Measurements from ENCODE around the gene DPP8.
A peak's percentile ranks its signal among the peaks of the same experiment; 100 is the strongest.
"Not testable (repeated sequence)": the region's sequence is repeated elsewhere in the genome, so short reads cannot be mapped to it uniquely, and the experiment has no call there.

Gene DPP8

DNA sequence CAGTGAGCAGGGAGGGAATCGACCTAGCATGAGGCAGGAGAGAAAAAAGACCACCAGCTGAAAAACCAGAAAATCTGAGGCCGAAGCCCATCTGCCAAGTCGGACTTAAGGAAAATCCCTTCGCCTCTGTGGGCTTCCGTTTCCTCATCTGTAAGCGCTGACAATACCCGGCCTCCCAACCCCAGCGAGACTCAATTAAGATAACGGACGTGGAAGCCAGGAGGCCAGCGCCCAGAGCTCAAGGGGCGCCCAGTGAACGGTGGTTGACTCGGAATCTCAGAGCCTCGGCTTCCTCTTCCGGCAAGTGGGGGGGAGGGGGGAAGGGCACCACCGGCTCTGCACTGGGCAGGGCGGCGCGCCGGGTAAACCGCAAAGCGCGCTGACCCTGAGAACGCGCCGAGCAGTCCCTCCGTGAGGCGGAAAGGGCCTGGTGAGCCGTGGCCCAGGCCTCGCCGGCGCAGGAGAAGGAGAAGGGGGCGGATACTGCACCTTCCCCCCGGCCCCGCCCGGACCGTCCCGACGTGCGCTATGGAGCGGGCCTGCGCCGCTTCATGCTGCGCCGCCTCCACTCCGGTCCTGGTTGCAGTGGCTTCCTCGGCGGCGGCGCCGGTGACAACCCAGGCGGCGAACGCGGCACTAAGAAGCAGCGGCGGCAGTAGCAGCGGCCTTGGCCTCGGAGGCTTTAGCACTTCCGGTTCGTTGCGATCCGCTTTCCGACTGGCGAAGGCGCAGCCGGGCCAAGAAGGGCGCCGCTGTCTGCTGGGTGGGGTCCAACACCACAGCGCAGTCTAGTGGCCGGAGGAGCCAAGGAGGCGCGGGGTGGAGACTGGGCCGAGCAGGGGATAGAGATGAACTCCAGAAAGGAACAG lies at the start of gene DPP8:
Gene DPP8 (minus strand): TSS at position 693 of the 869 bp plus-strand sequence. CDS start 5,136 bp downstream, outside the sequence.
- H3K36me3 Mint-ChIP-seq: peaks cover 2 to 14% of the 10 kb centered on the region in 2 donors
- peak within 1 kb of the TSS; percentile 97 for H3K27ac Mint-ChIP-seq
- H3K4me1 Mint-ChIP-seq: peaks cover 15 to 31% of the 10 kb centered on the region in 2 donors
- H3K27me3 Mint-ChIP-seq: no peaks in the 10 kb centered on the region
- no peaks in the 10 kb centered on the region for H3K9me3 Mint-ChIP-seq
- DNase-seq: peak; percentile 94
- H3K4me3 Mint-ChIP-seq: peak within 1 kb of the TSS; percentile 91 to 99
- peak; percentile 95 to 96 for ATAC-seq (replicated peaks)

DNA sequence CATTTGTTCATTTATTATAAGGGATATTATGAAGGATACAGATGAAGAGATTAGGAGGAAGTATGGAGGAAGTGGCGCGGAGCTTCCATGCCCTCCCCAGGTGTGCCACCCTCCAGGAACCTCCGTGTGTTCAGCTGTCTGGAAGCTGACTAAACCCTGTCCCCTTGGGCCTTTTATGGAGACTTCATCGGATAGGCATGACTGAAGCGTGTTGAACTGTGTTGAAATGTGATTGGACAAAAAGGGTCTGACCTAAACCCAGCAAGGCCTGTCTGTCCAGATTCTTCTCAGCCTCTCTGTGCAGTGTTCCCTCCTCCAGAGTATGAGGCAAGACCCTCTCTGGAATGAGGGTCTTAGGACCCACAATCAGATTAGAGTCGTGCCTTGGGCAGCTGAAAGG lies 44.4 kb upstream of the DPP8 start:
- Mint-ChIP-seq H3K36me3 (peaks cover 58 to 79% of the 10 kb centered on the region in 2 donors), H3K4me3 (no peak overlapping the region), H3K4me1 (no peaks in the 10 kb centered on the region), H3K9me3 (peaks cover 0 to 5% of the 10 kb centered on the region in 2 donors), H3K27me3 (no peaks in the 10 kb centered on the region), H3K27ac (no peak overlapping the region)
- no peak for ATAC-seq (replicated peaks)
- DNase-seq: no peak

DNA sequence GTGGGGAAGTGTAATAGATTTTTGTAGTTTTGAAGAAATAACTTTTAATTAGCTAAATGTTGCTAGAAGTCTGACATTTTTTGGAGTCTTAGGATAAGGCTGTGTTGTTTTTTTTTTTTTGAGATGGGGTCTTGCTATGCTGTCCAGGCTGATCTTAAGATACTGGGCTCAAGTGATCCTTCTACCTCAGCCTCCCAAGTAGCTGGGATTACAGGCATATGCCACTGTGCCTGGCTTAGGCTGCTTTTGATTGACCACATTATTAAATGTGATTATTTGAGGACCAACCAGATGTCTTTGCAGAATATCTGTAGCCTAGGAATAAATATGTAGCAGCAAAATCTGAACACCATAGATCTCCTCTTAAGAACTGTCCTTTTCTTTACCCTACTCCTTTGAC lies 42.5 kb upstream of the DPP8 start:
- Mint-ChIP-seq H3K27ac (no peak overlapping the region), H3K36me3 (peaks cover 54 to 75% of the 10 kb centered on the region in 2 donors), H3K27me3 (no peaks in the 10 kb centered on the region), H3K4me1 (peaks cover under 1 to 2% of the 10 kb centered on the region in 2 donors), H3K9me3 (no peaks in the 10 kb centered on the region), H3K4me3 (no peak overlapping the region)
- DNase-seq (no peak), ATAC-seq (replicated peaks) (no peak)

DNA sequence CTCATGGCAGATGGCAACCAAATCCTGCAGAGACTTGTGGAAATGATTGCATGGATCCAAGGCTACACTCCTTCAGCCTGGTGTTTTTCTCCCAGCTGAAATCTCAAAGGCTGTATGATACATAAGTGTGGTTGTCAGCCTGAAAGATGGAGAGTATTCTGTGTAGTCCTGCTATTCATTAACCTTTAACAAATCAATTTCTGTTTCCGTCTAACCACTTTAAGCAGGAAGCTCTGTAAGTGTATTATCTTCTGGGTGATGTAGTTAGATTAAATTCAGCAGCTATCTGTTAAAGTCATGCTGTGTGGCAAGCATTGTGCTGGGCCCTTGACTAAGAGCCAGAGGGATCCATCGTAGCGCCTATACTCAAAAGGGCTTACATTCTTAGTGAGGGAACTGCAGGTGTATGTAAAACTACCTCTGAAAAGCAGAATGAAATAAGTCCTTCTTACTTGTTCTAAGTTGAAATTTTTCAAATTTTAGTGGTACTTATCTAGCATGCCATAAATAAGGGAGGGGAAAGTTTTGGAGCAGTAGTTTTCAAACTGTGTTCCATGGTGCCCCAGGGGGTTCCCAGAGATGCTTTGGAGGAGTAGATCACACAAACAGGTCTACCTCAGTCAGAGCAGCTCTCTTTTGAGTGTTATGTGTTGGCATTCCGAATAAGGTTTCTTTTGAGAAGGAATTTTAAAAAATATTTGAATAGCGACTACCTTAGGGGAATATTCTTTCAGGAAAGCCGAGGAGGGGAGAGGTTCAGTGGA lies 41.7 kb upstream of the DPP8 start:
- Mint-ChIP-seq H3K4me3 (no peak overlapping the region), H3K27ac (no peak overlapping the region), H3K9me3 (no peaks in the 10 kb centered on the region), H3K4me1 (peaks cover 2 to 9% of the 10 kb centered on the region in 2 donors), H3K36me3 (peaks cover 50 to 74% of the 10 kb centered on the region in 2 donors), H3K27me3 (no peaks in the 10 kb centered on the region)
- DNase-seq: no peak
- no peak for ATAC-seq (replicated peaks)

DNA sequence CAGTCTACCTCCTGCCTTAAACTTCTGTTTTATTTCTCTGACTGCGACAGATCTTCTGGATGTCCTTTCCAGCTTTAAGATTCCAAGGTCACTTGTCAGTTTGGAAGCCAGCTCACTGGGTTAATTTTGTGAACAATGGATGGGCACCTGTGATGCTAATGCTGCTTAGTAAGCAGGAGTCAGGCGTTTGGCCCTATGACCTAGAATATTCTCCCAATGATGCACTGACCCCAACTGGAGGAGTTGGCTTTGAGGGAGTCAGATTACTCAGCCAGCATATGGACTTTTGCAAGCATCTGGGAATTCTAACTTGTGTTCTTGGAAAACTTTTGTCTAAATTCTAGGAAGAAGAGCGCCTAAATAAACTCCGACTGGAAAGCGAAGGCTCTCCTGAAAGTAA lies 40.8 kb upstream of the DPP8 start:
- Mint-ChIP-seq H3K27me3 (no peaks in the 10 kb centered on the region), H3K27ac (no peak overlapping the region), H3K4me3 (no peak overlapping the region), H3K4me1 (peaks cover 2 to 10% of the 10 kb centered on the region in 2 donors), H3K36me3 (peaks cover 49 to 74% of the 10 kb centered on the region in 2 donors), H3K9me3 (no peaks in the 10 kb centered on the region)
- DNase-seq: no peak
- no peak for ATAC-seq (replicated peaks)

DNA sequence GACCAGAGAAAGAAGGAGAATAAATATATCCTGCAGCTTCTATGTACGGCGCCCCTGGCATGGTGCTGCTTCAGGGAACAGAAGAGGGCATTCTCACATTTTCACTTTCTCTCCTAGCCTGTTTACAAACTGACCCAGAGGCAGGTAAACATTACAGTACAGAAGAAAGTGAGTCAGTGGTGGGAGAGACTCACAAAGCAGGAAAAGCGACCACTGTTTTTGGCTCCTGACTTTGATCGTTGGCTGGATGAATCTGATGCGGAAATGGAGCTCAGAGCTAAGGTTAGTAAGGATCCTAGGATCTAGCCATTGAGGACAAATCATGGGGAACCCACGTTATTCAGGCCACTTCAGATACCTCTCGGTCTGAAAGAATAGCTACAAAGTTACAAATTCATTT lies 39.1 kb upstream of the DPP8 start:
- Mint-ChIP-seq H3K27me3 (no peaks in the 10 kb centered on the region), H3K27ac (no peak overlapping the region), H3K36me3 (peaks cover 43 to 64% of the 10 kb centered on the region in 2 donors), H3K4me1 (peaks cover 2 to 10% of the 10 kb centered on the region in 2 donors), H3K9me3 (no peaks in the 10 kb centered on the region), H3K4me3 (no peak overlapping the region)
- DNase-seq: no peak
- ATAC-seq (replicated peaks): no peak

DNA sequence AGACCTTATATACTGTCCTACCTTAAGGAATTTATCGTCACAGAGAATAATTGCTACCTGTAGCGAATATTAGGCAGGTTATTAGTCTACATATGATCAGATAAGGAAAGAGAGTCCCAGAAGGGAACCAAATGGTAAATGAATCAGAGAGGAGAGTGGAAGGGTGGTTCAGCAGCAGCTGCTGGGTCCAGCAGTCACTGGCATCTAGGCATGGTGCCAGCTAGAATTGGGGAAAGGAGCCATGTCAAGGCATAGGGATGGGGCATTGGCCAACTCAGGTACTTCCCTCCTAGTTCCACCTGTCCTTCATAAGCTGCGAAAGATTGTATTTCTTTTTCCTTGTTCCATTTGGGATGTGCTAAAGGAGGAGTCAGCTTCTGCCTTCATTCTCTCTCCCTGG lies 36.2 kb upstream of the DPP8 start:
- H3K4me1 Mint-ChIP-seq: peaks cover 6 to 17% of the 10 kb centered on the region in 2 donors
- peaks cover 32 to 45% of the 10 kb centered on the region in 2 donors for H3K36me3 Mint-ChIP-seq

DNA sequence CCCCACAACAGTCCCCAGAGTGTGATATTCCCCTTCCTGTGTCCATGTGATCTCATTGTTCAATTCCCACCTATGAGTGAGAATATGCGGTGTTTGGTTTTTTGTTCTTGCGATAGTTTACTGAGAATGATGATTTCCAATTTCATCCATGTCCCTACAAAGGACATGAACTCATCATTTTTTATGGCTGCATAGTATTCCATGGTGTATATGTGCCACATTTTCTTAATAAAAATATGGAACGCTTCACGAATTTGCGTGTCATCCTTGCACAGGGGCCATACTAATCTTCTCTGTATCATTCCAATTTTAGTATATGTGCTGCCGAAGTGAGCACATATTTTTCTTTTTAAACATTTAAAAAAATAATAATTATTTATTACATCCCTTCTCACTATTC lies 35.4 kb upstream of the DPP8 start:
- not testable (repeated sequence) for H3K4me3 Mint-ChIP-seq; H3K27me3 Mint-ChIP-seq; ATAC-seq (replicated peaks); H3K9me3 Mint-ChIP-seq; DNase-seq; H3K27ac Mint-ChIP-seq
- Mint-ChIP-seq H3K36me3 (peaks cover 26 to 37% of the 10 kb centered on the region in 2 donors), H3K4me1 (peaks cover 7 to 17% of the 10 kb centered on the region in 2 donors)

More for the DNA sequence above, 36.2 kb upstream of the DPP8 start:
- DNase-seq (no peak), ATAC-seq (replicated peaks) (no peak)
- no peak overlapping the region for H3K4me3 Mint-ChIP-seq
- H3K27me3 Mint-ChIP-seq: no peaks in the 10 kb centered on the region
- no peaks in the 10 kb centered on the region for H3K9me3 Mint-ChIP-seq
- H3K27ac Mint-ChIP-seq: no peak overlapping the region

DNA sequence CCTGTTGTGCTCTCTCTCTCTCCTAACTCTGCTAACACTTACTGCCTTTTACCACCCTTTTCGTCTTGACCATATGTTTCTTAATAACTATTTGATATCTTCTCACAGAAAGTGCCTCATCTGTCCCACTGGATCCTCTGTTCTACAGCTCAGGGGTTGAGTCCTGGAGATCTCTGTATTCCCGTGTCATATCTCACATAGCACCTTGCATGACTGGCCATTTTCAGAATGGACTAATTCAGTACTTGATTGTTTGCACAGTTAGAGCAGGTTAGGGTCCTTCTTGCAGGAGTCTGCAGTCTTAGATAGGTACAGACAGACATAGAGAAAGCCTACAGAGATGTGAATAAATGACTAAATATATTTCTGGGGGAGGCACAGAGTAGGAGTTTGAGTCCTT lies 33.7 kb upstream of the DPP8 start:
- H3K27ac Mint-ChIP-seq: no peak overlapping the region

DNA sequence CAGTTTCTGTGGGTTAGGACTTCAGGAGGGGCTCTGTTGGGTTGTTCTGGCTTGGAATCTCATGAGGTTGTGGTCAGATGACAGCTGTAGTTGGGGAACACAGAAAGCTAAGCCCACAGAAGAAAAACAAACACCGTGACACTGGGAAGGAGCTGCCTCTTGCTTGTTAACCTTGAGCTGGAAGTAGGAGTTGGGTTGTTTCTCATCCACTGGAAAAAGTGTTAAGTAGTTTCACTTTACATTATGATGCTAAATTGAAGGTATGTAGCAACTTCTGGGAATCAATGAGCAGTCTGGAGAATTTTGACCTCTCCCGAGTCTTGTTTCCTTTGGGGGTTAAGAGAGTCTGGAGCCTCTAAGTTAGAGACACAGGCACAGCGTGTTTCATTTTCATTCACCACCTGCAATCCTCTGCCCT lies 33.2 kb upstream of the DPP8 start:
- DNase-seq: no peak
- H3K27me3 Mint-ChIP-seq: no peaks in the 10 kb centered on the region

More for the DNA sequence above, 33.7 kb upstream of the DPP8 start:
- H3K4me3 Mint-ChIP-seq: no peak overlapping the region
- H3K27me3 Mint-ChIP-seq: no peaks in the 10 kb centered on the region
- peaks cover 10 to 17% of the 10 kb centered on the region in 2 donors for H3K4me1 Mint-ChIP-seq
- DNase-seq (no peak), ATAC-seq (replicated peaks) (no peak)
- peaks cover 17 to 29% of the 10 kb centered on the region in 2 donors for H3K36me3 Mint-ChIP-seq
- no peaks in the 10 kb centered on the region for H3K9me3 Mint-ChIP-seq

DNA sequence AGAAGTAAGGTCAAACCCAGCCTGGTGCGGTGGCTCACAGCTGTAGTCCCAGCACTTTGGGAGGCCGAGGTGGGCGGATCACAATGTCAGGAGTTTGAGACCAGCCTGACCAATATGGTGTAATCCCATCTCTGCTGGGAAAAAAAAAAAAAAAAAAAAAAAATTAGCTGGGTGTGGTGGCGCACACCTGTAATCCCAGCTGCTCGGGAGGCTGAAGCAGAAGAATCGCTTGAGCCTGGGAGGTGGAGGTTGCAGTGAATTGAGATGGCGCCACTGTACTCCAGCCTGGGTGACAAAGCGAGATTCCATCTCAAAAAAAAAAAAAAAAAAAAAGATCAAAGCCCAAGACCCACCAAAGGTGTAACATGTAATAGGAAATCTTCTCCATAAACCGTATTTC lies 31.8 kb upstream of the DPP8 start:
- H3K9me3 Mint-ChIP-seq, H3K27ac Mint-ChIP-seq: not testable (repeated sequence)

More for the DNA sequence above, 33.2 kb upstream of the DPP8 start:
- Mint-ChIP-seq H3K36me3 (peaks cover 16 to 27% of the 10 kb centered on the region in 2 donors), H3K27ac (no peak overlapping the region), H3K9me3 (no peaks in the 10 kb centered on the region), H3K4me1 (peaks cover 10 to 17% of the 10 kb centered on the region in 2 donors), H3K4me3 (no peak overlapping the region)
- ATAC-seq (replicated peaks): no peak

DNA sequence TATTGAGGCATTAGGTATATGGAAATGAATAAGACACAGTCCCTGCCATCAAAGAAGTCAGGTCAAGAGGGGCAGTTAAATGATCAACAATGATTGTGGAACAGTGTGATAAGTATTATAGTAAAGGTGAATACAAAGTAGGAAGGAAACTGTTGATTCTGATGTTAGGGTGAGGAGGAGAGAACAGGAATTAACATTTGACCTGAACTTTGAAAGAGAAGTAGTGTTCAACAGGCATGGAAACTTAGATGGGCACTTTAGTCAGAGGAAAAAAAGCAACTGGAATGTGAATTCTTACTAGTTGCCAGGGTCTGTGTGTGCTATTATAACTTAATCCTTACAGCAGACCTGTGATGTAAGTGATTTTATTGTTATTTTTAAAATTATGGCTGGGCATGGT lies 30.4 kb upstream of the DPP8 start:
- peak overlapping the region; percentile 68 for H3K27ac Mint-ChIP-seq
- no peak overlapping the region for H3K4me3 Mint-ChIP-seq
- H3K36me3 Mint-ChIP-seq: peaks cover 0 to 1% of the 10 kb centered on the region in 2 donors
- peaks cover 7% of the 10 kb centered on the region in 2 donors for H3K4me1 Mint-ChIP-seq
- H3K9me3 Mint-ChIP-seq: no peaks in the 10 kb centered on the region
- H3K27me3 Mint-ChIP-seq: no peaks in the 10 kb centered on the region
- ATAC-seq (replicated peaks) (no peak), DNase-seq (no peak)

More for the DNA sequence above, 31.8 kb upstream of the DPP8 start:
- not testable (repeated sequence) for DNase-seq; H3K27me3 Mint-ChIP-seq; H3K4me3 Mint-ChIP-seq; H3K4me1 Mint-ChIP-seq; ATAC-seq (replicated peaks)
- peaks cover 10 to 15% of the 10 kb centered on the region in 2 donors for H3K36me3 Mint-ChIP-seq

DNA sequence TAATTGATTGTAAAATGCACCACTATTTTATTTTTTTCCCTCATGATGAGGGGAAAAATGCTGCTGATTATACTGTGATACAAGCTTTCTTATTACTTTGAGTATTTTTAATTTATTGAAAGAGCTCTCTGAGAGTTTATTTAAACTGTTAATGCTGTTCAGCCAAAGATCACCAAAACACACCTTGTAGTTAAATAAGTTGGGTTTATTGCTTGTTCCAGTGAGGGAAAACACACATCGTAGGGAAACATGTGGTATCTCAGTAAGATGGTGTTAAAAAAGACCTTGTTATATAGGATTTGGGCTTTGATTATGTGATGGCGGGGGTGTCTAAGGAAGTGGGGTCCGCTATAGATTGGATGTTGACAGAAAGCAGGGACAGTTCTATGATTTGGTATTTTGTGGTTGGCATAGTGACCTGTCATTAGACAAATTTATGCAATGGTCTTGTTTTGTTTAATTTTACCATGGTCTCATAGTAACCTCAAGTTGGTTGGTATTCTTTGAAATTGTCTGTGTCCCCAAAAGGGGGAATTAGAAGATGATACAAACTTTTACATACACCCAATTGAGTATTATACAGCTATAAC lies 23.8 kb upstream of the DPP8 start:
- ATAC-seq (replicated peaks): no peak
- Mint-ChIP-seq H3K27ac (no peak overlapping the region), H3K4me3 (no peak overlapping the region), H3K4me1 (peaks cover 8 to 16% of the 10 kb centered on the region in 2 donors), H3K36me3 (peaks cover under 1 to 1% of the 10 kb centered on the region in 2 donors), H3K27me3 (no peaks in the 10 kb centered on the region), H3K9me3 (no peaks in the 10 kb centered on the region)
- no peak for DNase-seq

DNA sequence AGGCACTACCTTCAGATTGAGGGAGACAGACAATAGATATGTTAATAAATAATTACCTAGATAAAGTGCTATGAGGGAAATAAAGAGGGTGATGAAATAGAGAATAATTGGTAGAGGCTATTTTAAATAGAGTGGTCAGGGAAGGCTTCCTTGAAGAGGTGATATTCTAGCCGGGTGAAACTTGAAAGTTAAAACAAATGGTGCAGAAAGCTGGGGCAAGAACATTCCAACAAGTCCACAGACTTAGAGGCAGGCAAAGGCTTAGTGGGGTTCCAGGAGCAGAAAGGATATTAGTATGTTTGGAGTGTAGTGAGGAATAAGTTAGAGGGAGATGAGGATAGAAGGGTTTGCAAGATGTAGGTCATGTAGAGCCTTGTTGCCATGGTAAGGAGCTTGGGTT lies 22.8 kb upstream of the DPP8 start:
- H3K27ac Mint-ChIP-seq: no peak overlapping the region
- H3K4me1 Mint-ChIP-seq: peaks cover 9 to 21% of the 10 kb centered on the region in 2 donors
- ATAC-seq (replicated peaks) (no peak), DNase-seq (no peak)
- peaks cover 5 to 6% of the 10 kb centered on the region in 2 donors for H3K36me3 Mint-ChIP-seq
- H3K9me3 Mint-ChIP-seq: no peaks in the 10 kb centered on the region
- H3K4me3 Mint-ChIP-seq: no peak overlapping the region
- H3K27me3 Mint-ChIP-seq: no peaks in the 10 kb centered on the region
